ENCODE results near the gene LARP4B. TPM values are rescaled to one million over a fixed set of nuclear protein-coding genes. Genes with fewer than 3 reads are reported as not detected.
"Not testable (repeated sequence)": the region's sequence is repeated elsewhere in the genome, so short reads cannot be mapped to it uniquely, and the experiment has no call there.

LARP4B gene
- total RNA-seq, 1 donor from 2014 or later: 101 TPM

DNA sequence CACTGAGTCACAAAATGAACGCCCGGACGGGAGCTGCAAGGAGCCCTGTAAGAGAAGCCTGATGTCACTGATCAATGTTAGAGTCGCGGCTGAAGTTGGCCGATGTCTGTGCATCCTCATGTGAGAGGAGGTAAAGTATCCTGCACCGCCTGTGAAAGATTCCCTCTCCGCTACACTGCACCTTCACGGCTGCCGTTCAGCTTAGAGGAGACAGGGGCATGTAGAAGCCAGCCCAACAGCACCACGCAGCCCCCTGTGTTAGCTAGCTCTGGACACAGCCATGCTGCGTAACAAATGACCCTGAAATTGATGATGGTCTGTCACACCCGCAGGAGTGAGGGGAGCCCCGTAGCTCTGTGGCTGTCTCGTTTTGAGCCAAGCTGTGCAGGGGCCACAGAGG is 160.5 kb downstream of the LARP4B start:
- no peak for TF ChIP-seq EZH2 (IDR thresholded peaks at IDR 0.05; ENCODE audit: insufficient read depth, low read length)
- TF ChIP-seq, protein P1, sequence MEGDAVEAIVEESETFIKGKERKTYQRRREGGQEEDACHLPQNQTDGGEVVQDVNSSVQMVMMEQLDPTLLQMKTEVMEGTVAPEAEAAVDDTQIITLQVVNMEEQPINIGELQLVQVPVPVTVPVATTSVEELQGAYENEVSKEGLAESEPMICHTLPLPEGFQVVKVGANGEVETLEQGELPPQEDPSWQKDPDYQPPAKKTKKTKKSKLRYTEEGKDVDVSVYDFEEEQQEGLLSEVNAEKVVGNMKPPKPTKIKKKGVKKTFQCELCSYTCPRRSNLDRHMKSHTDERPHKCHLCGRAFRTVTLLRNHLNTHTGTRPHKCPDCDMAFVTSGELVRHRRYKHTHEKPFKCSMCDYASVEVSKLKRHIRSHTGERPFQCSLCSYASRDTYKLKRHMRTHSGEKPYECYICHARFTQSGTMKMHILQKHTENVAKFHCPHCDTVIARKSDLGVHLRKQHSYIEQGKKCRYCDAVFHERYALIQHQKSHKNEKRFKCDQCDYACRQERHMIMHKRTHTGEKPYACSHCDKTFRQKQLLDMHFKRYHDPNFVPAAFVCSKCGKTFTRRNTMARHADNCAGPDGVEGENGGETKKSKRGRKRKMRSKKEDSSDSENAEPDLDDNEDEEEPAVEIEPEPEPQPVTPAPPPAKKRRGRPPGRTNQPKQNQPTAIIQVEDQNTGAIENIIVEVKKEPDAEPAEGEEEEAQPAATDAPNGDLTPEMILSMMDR (IDR thresholded peaks at IDR 0.05; ENCODE audit: insufficient read depth, low read depth, low read length): no peak
- H3K27ac Mint-ChIP-seq (ENCODE audit: unreplicated experiment): no peak overlapping the region
- Histone ChIP-seq H3K9ac (ENCODE audit: low read length) (no peak overlapping the region), H2AFZ (ENCODE audit: low read depth, low read length) (no peak overlapping the region), H3K79me2 (ENCODE audit: insufficient read depth, low read length) (no peaks in the 10 kb centered on the region), H3K4me1 (ENCODE audit: insufficient read depth, low read length) (peaks cover 7% of the 10 kb centered on the region), H3K4me3 (ENCODE audit: insufficient read depth, low read depth, low read length) (no peak overlapping the region), H3K4me2 (ENCODE audit: low read length) (no peak overlapping the region), H3K9me3 (ENCODE audit: insufficient read depth, low read depth, low read length) (peaks cover 5% of the 10 kb centered on the region), H3K36me3 (ENCODE audit: insufficient read depth, low read length) (no peaks in the 10 kb centered on the region), H3K27ac (ENCODE audit: low read depth, low read length) (no peak overlapping the region), H4K20me1 (ENCODE audit: insufficient read depth, low read length) (no peaks in the 10 kb centered on the region), H3K27me3 (ENCODE audit: insufficient read depth, low read length) (no peaks in the 10 kb centered on the region)
- H3K27me3 Mint-ChIP-seq (ENCODE audit: low read depth, unreplicated experiment): peaks cover 6% of the 10 kb centered on the region
- FAIRE-seq: no peak
- peaks cover 9% of the 10 kb centered on the region for H3K9me3 Mint-ChIP-seq (ENCODE audit: unreplicated experiment)
- H3K4me3 Mint-ChIP-seq (ENCODE audit: unreplicated experiment): no peak overlapping the region
- H3K36me3 Mint-ChIP-seq (ENCODE audit: low read depth, unreplicated experiment): peaks cover 5% of the 10 kb centered on the region
- no peak for DNase-seq (ENCODE audit: low read depth)
- H3K4me1 Mint-ChIP-seq (ENCODE audit: low read depth, unreplicated experiment): peaks cover 3% of the 10 kb centered on the region

DNA sequence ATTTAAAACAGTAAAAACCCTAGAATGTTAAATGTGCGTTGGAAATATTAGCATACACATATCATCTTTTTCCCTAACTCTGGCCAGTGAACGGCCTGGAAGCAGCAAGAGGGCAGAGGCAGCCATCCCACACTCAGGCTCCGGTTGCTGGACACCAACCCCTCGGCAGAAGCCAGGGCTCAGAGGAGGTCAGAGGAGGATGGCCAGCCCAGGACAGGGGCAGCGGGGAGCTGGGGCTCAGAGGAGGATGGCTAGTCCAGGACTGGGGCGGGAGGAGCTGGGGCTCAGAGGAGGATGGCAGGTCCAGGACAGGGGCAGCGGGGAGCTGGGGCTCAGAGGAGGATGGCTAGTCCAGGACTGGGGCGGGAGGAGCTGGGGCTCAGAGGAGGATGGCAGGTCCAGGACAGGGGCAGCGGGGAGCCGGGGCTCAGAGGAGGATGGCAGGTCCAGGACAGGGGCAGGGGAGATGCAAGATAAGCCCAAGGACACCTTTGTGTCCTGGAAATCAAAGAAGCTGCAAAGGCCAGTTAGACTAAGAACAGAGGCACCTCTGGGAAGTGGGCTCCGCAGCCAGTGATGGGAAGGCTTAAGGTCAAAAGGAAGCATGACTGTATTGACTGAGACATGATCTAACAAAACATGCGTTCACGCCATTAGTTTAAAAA is 161.3 kb downstream of the LARP4B start:
- not testable (repeated sequence) for H3K4me3 Mint-ChIP-seq (ENCODE audit: unreplicated experiment); H3K27me3 Mint-ChIP-seq (ENCODE audit: low read depth, unreplicated experiment); DNase-seq (ENCODE audit: low read depth); FAIRE-seq; H3K4me3 ChIP-seq (ENCODE audit: insufficient read depth, low read depth, low read length); H3K79me2 ChIP-seq (ENCODE audit: insufficient read depth, low read length); H3K4me2 ChIP-seq (ENCODE audit: low read length); H3K4me1 Mint-ChIP-seq (ENCODE audit: low read depth, unreplicated experiment); H3K27ac Mint-ChIP-seq (ENCODE audit: unreplicated experiment); H3K36me3 ChIP-seq (ENCODE audit: insufficient read depth, low read length); H3K9ac ChIP-seq (ENCODE audit: low read length); H4K20me1 ChIP-seq (ENCODE audit: insufficient read depth, low read length); H2AFZ ChIP-seq (ENCODE audit: low read depth, low read length); H3K9me3 ChIP-seq (ENCODE audit: insufficient read depth, low read depth, low read length); H3K9me3 Mint-ChIP-seq (ENCODE audit: unreplicated experiment); H3K4me1 ChIP-seq (ENCODE audit: insufficient read depth, low read length); H3K27ac ChIP-seq (ENCODE audit: low read depth, low read length); H3K36me3 Mint-ChIP-seq (ENCODE audit: low read depth, unreplicated experiment); H3K27me3 ChIP-seq (ENCODE audit: insufficient read depth, low read length)

DNA sequence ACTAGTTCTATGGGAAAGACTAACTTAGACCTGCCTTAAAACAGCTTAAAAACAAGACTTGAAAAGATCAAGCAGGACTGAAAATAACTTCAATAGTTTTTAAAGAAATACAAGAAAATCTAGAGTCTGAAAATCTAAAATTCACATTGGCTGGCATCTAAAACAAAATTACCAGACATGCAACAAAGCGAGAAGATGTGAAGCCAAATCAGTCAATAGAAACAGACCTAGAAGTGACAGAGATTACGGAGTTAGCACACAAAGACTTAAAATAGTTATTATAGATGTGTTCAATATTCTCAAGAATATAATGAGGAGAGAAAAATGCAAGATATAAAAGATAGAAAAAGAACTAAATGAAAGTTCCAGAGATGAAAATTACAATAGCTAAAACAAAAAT is 163.7 kb downstream of the LARP4B start:
- no peaks in the 10 kb centered on the region for H3K4me1 ChIP-seq (ENCODE audit: insufficient read depth, low read length)
- H3K27me3 Mint-ChIP-seq (ENCODE audit: low read depth, unreplicated experiment): peaks cover 8% of the 10 kb centered on the region
- FAIRE-seq (no peak), DNase-seq (ENCODE audit: low read depth) (no peak)
- no peaks in the 10 kb centered on the region for H3K79me2 ChIP-seq (ENCODE audit: insufficient read depth, low read length)
- no peak overlapping the region for H3K27ac Mint-ChIP-seq (ENCODE audit: unreplicated experiment)
- H3K27ac ChIP-seq (ENCODE audit: low read depth, low read length): no peak overlapping the region
- H3K4me3 ChIP-seq (ENCODE audit: insufficient read depth, low read depth, low read length): no peak overlapping the region
- H3K9me3 ChIP-seq (ENCODE audit: insufficient read depth, low read depth, low read length): peaks cover 5% of the 10 kb centered on the region
- no peaks in the 10 kb centered on the region for H3K27me3 ChIP-seq (ENCODE audit: insufficient read depth, low read length)
- no peak overlapping the region for H3K9ac ChIP-seq (ENCODE audit: low read length)
- H3K36me3 Mint-ChIP-seq (ENCODE audit: low read depth, unreplicated experiment): peaks cover 2% of the 10 kb centered on the region
- no peak overlapping the region for H3K4me3 Mint-ChIP-seq (ENCODE audit: unreplicated experiment)
- no peaks in the 10 kb centered on the region for H3K36me3 ChIP-seq (ENCODE audit: insufficient read depth, low read length)
- no peaks in the 10 kb centered on the region for H3K4me1 Mint-ChIP-seq (ENCODE audit: low read depth, unreplicated experiment)
- no peak overlapping the region for H3K4me2 ChIP-seq (ENCODE audit: low read length)
- no peak overlapping the region for H2AFZ ChIP-seq (ENCODE audit: low read depth, low read length)
- TF ChIP-seq, protein P1 (IDR thresholded peaks at IDR 0.05; ENCODE audit: insufficient read depth, low read depth, low read length): no peak
- no peak for TF ChIP-seq EZH2 (IDR thresholded peaks at IDR 0.05; ENCODE audit: insufficient read depth, low read length)
- H3K9me3 Mint-ChIP-seq (ENCODE audit: unreplicated experiment): peaks cover 19% of the 10 kb centered on the region
- H4K20me1 ChIP-seq (ENCODE audit: insufficient read depth, low read length): no peaks in the 10 kb centered on the region

Measured in astrocyte (in vitro differentiated cells and primary cell).